Measurements from ENCODE around the gene MACROD1.

The MACROD1 gene

DNA sequence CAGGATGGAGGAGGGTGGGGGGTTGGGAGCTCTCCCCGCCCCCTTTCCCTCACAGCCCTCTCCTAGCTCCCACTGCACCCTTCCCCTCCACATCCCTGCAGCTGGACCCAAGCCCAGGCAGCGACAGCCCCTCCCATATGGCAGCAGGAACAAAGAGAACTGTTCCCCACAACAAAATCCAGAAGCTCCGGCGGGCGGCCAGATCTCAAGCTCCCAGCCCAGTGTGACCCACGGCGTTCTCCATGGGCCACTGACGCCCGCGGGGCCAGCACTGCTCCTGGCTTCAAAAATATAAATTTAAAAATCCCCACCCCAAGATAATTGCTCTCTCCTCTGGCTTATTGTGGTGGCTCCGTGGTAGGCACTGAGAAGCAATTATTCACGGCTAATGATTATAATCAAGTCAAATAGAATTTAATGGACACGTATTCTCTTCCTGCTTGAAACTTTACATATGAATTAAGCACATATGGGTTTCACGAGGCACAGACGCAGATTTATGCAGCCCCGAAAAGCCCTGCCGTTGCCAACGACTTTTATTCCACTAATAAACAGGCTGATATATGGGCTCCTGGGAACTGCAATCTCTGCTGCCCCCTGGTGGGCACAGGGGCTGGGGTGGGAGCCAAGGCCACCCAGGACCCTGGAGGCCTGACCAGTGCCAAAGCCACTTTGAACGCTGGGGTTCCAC, 17.5 kb downstream of the MACROD1 start:
- intact Hi-C loops (cut with DNase I; ENCODE audit: low total_unique reads), result loop anchor here (2.0 kb wide), 1 partner anchor 148 kb away; no protein-coding TSS in a partner anchor
- H3K4me3 ChIP-seq, result peak overlapping the region; percentile 7 to 29

DNA sequence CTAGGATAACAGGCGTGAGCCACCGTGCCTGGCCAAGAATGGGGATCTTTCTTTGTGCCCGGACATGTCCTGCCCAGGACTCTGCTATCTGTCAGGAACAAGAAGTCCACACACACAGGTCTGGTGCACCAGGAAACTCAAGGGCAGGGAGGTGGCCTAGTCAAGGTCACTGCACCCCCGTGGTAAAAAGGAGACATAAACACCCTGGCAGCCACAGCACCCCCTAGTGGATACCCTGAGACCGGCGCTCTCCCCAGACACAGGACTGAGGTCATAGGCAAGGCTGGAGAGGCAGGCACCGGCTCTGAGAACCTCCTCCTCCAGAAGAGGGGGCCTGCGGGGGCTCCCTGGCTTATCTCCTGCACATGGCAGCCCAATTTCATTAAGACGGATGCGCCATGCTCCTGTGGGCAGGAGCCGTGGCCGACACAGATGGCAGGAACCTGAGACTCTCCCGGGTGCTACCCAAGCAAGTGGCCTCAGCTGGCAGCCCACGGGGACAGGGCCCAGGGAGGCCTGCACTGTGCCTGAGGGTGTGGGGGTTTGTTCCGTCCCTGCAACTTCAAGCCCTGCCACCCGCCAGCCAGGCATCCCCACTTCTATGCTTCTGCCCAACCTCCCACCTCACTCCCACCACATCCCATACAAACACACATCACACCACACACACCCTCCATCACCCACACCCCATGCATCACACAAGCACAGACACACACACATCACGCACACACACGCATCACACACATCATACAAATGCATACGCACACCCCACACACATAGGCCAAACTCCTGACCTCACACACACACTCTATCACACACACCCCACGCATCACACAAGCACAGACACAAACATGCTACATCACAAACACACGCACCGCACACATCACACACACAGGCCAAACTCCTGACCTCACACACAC, 19.6 kb downstream of the MACROD1 start:
- intact Hi-C loops (cut with DNase I; ENCODE audit: low total_unique reads), result no loop called here
- no peaks in the 10 kb centered on the region for H3K9me3 ChIP-seq
- no peak overlapping the region for H3K4me3 ChIP-seq
- peaks cover 0 to 24% (median 0%) of the 10 kb centered on the region in 3 donors for H3K36me3 ChIP-seq
- DNase-seq, result no peak
- no peak overlapping the region for H3K27ac ChIP-seq
- peaks cover 0 to 16% (median 7%) of the 10 kb centered on the region in 4 donors for H3K4me1 ChIP-seq
- H3K27me3 ChIP-seq, result no peaks in the 10 kb centered on the region
- TF ChIP-seq, protein P1, sequence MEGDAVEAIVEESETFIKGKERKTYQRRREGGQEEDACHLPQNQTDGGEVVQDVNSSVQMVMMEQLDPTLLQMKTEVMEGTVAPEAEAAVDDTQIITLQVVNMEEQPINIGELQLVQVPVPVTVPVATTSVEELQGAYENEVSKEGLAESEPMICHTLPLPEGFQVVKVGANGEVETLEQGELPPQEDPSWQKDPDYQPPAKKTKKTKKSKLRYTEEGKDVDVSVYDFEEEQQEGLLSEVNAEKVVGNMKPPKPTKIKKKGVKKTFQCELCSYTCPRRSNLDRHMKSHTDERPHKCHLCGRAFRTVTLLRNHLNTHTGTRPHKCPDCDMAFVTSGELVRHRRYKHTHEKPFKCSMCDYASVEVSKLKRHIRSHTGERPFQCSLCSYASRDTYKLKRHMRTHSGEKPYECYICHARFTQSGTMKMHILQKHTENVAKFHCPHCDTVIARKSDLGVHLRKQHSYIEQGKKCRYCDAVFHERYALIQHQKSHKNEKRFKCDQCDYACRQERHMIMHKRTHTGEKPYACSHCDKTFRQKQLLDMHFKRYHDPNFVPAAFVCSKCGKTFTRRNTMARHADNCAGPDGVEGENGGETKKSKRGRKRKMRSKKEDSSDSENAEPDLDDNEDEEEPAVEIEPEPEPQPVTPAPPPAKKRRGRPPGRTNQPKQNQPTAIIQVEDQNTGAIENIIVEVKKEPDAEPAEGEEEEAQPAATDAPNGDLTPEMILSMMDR (IDR thresholded peaks at IDR 0.05), result peak; percentile 22 to 37

More for the DNA sequence above, 17.5 kb downstream of the MACROD1 start:
- Histone ChIP-seq H3K9me3 (no peaks in the 10 kb centered on the region), H3K36me3 (peaks cover 0 to 24% (median 0%) of the 10 kb centered on the region in 3 donors), H3K27me3 (no peaks in the 10 kb centered on the region), H3K27ac (no peak overlapping the region), H3K4me1 (peaks cover 0 to 17% (median 9%) of the 10 kb centered on the region in 4 donors)
- peak; percentile 73 to 78 for DNase-seq
- TF ChIP-seq, protein P1 (IDR thresholded peaks at IDR 0.05), result peak; percentile 88 to 91

DNA sequence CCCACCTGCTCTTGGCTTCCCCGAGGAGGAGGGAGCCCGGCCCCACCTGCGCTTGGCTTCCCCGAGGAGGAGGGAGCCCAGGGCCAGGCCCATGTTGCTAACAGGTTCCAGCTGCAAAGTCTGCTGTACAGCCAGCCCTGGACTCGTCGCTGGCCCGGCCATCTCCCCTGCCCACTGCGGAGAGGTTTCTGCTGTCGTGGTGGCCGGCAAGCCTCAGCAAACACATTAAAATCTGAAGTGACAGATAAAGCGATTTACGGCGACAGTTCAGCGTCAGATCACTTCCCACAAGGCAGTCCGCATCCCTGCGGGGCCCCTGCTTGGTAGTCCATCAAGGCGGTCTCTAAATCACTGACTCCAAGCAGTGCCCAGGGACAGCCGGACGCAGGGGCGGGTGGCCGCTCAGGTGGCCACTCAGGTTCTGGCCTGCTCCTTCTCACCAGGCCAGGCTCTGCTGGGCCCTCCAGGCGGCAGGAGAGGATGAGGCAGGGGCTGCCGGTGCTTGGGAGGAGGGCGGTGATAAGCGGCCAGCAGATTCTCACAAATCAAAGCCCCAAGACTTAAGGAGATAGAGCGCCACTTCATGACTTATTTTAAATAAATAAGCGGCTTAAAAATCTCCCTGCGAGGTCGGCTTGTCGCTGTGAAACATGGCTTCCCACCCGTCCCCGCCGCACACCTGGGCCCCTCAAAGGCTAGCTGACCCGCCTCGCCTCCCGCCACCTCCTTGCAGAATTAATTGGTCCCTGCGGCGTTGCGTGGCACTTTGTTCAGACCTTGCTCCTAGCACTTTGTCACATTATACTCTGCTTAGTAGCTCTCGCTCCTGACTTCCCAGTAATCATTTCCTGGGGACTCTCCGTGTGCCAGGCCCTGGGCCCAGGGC, 21.1 kb downstream of the MACROD1 start:
- Histone ChIP-seq H3K9me3 (no peaks in the 10 kb centered on the region), H3K4me3 (no peak overlapping the region), H3K27ac (no peak overlapping the region), H3K4me1 (peaks cover 0 to 17% (median 7%) of the 10 kb centered on the region in 4 donors), H3K36me3 (peaks cover 0 to 11% (median 0%) of the 10 kb centered on the region in 3 donors), H3K27me3 (no peaks in the 10 kb centered on the region)
- DNase-seq, result no peak
- TF ChIP-seq, protein P1 (IDR thresholded peaks at IDR 0.05), result no peak
- intact Hi-C loops (cut with DNase I; ENCODE audit: low total_unique reads), result no loop called here

DNA sequence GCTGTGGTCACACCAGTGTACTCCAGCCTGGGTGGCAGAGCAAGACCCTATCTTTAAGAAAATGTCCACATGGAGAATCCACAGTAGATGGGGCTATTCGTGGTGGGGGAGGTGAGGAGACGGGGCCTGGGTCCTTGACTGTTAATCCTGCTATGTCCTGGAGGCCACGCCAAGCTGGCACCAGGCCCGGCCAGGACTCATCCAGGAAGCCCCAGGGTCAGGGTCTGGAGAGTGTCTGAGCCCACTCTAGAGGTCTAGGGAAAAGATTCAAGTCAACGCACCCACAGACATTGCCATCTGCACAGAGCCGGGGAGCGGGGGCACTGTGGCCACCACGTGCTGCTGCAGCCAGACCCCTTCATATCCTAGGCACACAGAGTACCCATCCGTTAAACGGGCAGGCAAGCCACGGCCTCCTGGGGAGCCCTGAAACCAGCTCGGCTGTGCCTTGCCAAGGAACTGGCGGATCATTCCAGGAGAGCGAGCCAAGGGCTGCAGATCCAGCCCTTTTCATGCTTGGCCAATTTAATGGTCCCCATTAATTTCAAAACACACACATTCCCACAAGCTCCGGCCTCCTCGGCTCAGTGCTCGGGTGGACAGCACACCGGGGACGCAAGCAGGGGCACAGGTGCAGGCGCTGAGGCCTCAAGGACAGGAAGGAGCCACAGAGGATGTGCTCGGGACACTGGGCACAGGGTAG, 24.7 kb downstream of the MACROD1 start:
- TF ChIP-seq, protein P1 (IDR thresholded peaks at IDR 0.05), result no peak
- intact Hi-C loops (cut with DNase I; ENCODE audit: low total_unique reads), result no loop called here
- Histone ChIP-seq H3K4me3 (no peak overlapping the region), H3K36me3 (peaks cover 0 to 9% (median 0%) of the 10 kb centered on the region in 3 donors), H3K4me1 (peaks cover 0 to 7% (median 0%) of the 10 kb centered on the region in 4 donors), H3K27ac (no peak overlapping the region), H3K27me3 (no peaks in the 10 kb centered on the region), H3K9me3 (no peaks in the 10 kb centered on the region)
- no peak for DNase-seq

All from tibial artery (tissue), 4 donors.